HepG2 (cell line): ENCODE data around the gene CD101. TPM values are rescaled to one million over a fixed set of nuclear protein-coding genes. Genes with fewer than 3 reads are reported as not detected.

Experiments used
- CHCHD3 ChIP-seq: sonication (generic); formaldehyde crosslinking; IDR thresholded peaks from 2 replicates; pipeline ENCODE4 v1.8.0; 2022; ENCODE audit warnings: mild to moderate bottlenecking, missing genetic modification reagents, moderate library complexity
- DPF2 ChIP-seq: sonication (generic); formaldehyde crosslinking; IDR thresholded peaks from 2 replicates; pipeline ENCODE4 v1.4.0; 2020; ENCODE audit warnings: mild to moderate bottlenecking, low read depth, missing genetic modification reagents, borderline replicate concordance
- GPN1 ChIP-seq: sonication (generic); formaldehyde crosslinking; IDR thresholded peaks from 2 replicates; pipeline ENCODE4 v1.5.1; 2020; ENCODE audit warnings: missing genetic modification reagents, borderline replicate concordance
- HOXA3 ChIP-seq: sonication (generic); formaldehyde crosslinking; IDR thresholded peaks from 2 replicates; pipeline ENCODE4 v1.5.0; 2020; ENCODE audit warnings: missing genetic modification reagents
- KDM3A ChIP-seq: IDR thresholded peaks from 2 replicates; pipeline ENCODE4 v1.6.1; 2018; ENCODE audit warnings: low read depth, missing compliant biosample characterization
- KLF15 ChIP-seq: sonication (generic); formaldehyde crosslinking; IDR thresholded peaks from 2 replicates; pipeline ENCODE4 v1.8.1; 2023; ENCODE audit warnings: borderline replicate concordance, mild to moderate bottlenecking, inconsistent platforms, missing genetic modification reagents, mixed read lengths
- MIER2 ChIP-seq: IDR thresholded peaks from 2 replicates; pipeline ENCODE4 v1.6.1; 2016; ENCODE audit warnings: missing biosample characterization, missing genetic modification reagents
- MLLT10 ChIP-seq: sonication (generic); formaldehyde crosslinking; IDR thresholded peaks from 2 replicates; pipeline ENCODE4 v1.4.0; 2020; ENCODE audit warnings: missing genetic modification reagents
- MTF1 ChIP-seq: sonication (generic); formaldehyde crosslinking; IDR thresholded peaks from 2 replicates; pipeline ENCODE4 v1.5.0; 2020; ENCODE audit warnings: missing genetic modification reagents
- RCOR2 ChIP-seq: IDR thresholded peaks from 2 replicates; pipeline ENCODE4 v1.6.1; 2016; ENCODE audit warnings: missing biosample characterization, missing genetic modification reagents
- WIZ ChIP-seq: sonication (generic); formaldehyde crosslinking; IDR thresholded peaks from 2 replicates; pipeline ENCODE4 v1.5.1; 2020; ENCODE audit warnings: mild to moderate bottlenecking, missing genetic modification reagents
- XRCC5 ChIP-seq: fragments of 200-400 bp; formaldehyde crosslinking; optimal IDR thresholded peaks from 2 replicates; pipeline ENCODE3; 2017; ENCODE audit warnings: mild to moderate bottlenecking, low read length
- ZNF10 ChIP-seq: sonication (generic); formaldehyde crosslinking; IDR thresholded peaks from 2 replicates; pipeline ENCODE4 v1.4.0; 2020; ENCODE audit warnings: mild to moderate bottlenecking, low read depth, missing genetic modification reagents, borderline replicate concordance
- ZNF12 ChIP-seq: sonication (generic); formaldehyde crosslinking; IDR thresholded peaks from 2 replicates; pipeline ENCODE4 v1.5.0; 2020; ENCODE audit warnings: missing genetic modification reagents
- ZNF552 ChIP-seq: sonication (generic); formaldehyde crosslinking; IDR thresholded peaks from 2 replicates; pipeline ENCODE4 v1.9.0; 2022; ENCODE audit warnings: missing genetic modification reagents, mild to moderate bottlenecking, borderline replicate concordance
- polyA plus RNA-seq, 8 experiments: library from polyadenylated mRNA; depleted of rRNA in 3 of 8; stranded (reverse) in 7 of 8; unstranded in 1 of 8; fragments of >200 nt; fragmentation: Illumina TruSeq in 4 of 8; extraction: Trizol in 4 of 8; gene quantifications; 2 replicates each; pipeline versions ENCODE4 v1.2.1 to v1.2.3, GENCODE V29; 2011 to 2016; ENCODE audit warnings: low read depth in 4 of 8, missing spikeins in 1 of 8, mixed read lengths in 1 of 8; ENCODE audit not compliant: insufficient read depth in 1 of 8
- total RNA-seq, 5 experiments: library from RNA; depleted of rRNA; stranded (reverse); fragments of >200 nt; fragmentation: Illumina TruSeq; extraction: Trizol; gene quantifications; 2 replicates each; pipeline ENCODE4 v1.2.3, GENCODE V29; 2016; ENCODE audit warnings: low read depth in 1 of 5
- TF ChIP-seq, protein P1 (sequence below): sonication (generic); formaldehyde crosslinking; IDR thresholded peaks from 2 replicates; pipeline ENCODE4 v1.4.0; 2020; ENCODE audit warnings: mild to moderate bottlenecking, missing genetic modification reagents
- TF ChIP-seq, protein P2 (sequence below): sonication (generic); formaldehyde crosslinking; IDR thresholded peaks from 2 replicates; pipeline ENCODE4 v1.8.1; 2023; ENCODE audit warnings: missing genetic modification reagents, mild to moderate bottlenecking, borderline replicate concordance
- TF ChIP-seq, protein P3 (sequence below): sonication (generic); formaldehyde crosslinking; IDR thresholded peaks from 2 replicates; pipeline ENCODE4 v1.5.0; 2020; ENCODE audit warnings: mild to moderate bottlenecking, missing genetic modification reagents, borderline replicate concordance
- TF ChIP-seq, protein P4 (sequence below): sonication (generic); formaldehyde crosslinking; IDR thresholded peaks from 2 replicates; pipeline ENCODE4 v1.8.0; 2022; ENCODE audit warnings: mild to moderate bottlenecking, missing genetic modification reagents, borderline replicate concordance
- TF ChIP-seq, protein P5 (sequence below): sonication (generic); formaldehyde crosslinking; IDR thresholded peaks from 2 replicates; pipeline ENCODE4 v1.5.0; 2020; ENCODE audit warnings: missing genetic modification reagents, mild to moderate bottlenecking, borderline replicate concordance

Gene CD101
- total and polyA plus RNA-seq, 2 of the 13 experiments (the other 11 are each of a cell fraction or from before 2014, with no cell fraction given), result 0.05 to 0.09 TPM

DNA sequence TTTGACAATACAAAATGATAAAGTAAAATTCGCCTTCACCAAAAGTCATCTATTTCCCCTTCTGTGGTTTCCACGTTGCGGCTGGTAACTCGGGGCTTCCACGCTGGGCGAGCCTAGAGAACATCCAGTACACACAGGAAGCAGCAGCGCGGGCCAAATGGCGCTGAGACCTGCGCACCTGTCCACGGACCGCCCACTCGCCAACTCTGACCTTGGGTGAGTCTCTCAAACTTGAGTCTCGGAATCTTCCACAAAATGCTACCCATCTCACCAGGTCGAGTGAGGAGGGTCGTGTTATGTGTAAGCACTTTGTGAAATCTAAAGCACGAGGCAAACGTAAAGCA, 57.7 kb downstream of the CD101 start (continued):
- TF ChIP-seq, protein P1, sequence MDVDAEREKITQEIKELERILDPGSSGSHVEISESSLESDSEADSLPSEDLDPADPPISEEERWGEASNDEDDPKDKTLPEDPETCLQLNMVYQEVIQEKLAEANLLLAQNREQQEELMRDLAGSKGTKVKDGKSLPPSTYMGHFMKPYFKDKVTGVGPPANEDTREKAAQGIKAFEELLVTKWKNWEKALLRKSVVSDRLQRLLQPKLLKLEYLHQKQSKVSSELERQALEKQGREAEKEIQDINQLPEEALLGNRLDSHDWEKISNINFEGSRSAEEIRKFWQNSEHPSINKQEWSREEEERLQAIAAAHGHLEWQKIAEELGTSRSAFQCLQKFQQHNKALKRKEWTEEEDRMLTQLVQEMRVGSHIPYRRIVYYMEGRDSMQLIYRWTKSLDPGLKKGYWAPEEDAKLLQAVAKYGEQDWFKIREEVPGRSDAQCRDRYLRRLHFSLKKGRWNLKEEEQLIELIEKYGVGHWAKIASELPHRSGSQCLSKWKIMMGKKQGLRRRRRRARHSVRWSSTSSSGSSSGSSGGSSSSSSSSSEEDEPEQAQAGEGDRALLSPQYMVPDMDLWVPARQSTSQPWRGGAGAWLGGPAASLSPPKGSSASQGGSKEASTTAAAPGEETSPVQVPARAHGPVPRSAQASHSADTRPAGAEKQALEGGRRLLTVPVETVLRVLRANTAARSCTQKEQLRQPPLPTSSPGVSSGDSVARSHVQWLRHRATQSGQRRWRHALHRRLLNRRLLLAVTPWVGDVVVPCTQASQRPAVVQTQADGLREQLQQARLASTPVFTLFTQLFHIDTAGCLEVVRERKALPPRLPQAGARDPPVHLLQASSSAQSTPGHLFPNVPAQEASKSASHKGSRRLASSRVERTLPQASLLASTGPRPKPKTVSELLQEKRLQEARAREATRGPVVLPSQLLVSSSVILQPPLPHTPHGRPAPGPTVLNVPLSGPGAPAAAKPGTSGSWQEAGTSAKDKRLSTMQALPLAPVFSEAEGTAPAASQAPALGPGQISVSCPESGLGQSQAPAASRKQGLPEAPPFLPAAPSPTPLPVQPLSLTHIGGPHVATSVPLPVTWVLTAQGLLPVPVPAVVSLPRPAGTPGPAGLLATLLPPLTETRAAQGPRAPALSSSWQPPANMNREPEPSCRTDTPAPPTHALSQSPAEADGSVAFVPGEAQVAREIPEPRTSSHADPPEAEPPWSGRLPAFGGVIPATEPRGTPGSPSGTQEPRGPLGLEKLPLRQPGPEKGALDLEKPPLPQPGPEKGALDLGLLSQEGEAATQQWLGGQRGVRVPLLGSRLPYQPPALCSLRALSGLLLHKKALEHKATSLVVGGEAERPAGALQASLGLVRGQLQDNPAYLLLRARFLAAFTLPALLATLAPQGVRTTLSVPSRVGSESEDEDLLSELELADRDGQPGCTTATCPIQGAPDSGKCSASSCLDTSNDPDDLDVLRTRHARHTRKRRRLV, result no peak
- TF ChIP-seq MTF1 (CRISPR knock-in tag) (no peak), KDM3A (CRISPR knock-in tag) (no peak), XRCC5 (no peak), HOXA3 (CRISPR knock-in tag) (peak; percentile 31; the same call in 1 of the 2 replicates), GPN1 (CRISPR knock-in tag) (no peak), WIZ (CRISPR knock-in tag) (no peak), ZNF12 (no peak), RCOR2 (no peak), DPF2 (no peak), ZNF552 (no peak), CHCHD3 (CRISPR knock-in tag) (no peak), MLLT10 (CRISPR knock-in tag) (no peak), ZNF10 (CRISPR knock-in tag) (no peak), MIER2 (CRISPR knock-in tag) (no peak), KLF15 (CRISPR knock-in tag) (no peak)
- TF ChIP-seq, protein P2, sequence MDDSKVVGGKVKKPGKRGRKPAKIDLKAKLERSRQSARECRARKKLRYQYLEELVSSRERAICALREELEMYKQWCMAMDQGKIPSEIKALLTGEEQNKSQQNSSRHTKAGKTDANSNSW (CRISPR knock-in tag), result no peak
- TF ChIP-seq, protein P3, sequence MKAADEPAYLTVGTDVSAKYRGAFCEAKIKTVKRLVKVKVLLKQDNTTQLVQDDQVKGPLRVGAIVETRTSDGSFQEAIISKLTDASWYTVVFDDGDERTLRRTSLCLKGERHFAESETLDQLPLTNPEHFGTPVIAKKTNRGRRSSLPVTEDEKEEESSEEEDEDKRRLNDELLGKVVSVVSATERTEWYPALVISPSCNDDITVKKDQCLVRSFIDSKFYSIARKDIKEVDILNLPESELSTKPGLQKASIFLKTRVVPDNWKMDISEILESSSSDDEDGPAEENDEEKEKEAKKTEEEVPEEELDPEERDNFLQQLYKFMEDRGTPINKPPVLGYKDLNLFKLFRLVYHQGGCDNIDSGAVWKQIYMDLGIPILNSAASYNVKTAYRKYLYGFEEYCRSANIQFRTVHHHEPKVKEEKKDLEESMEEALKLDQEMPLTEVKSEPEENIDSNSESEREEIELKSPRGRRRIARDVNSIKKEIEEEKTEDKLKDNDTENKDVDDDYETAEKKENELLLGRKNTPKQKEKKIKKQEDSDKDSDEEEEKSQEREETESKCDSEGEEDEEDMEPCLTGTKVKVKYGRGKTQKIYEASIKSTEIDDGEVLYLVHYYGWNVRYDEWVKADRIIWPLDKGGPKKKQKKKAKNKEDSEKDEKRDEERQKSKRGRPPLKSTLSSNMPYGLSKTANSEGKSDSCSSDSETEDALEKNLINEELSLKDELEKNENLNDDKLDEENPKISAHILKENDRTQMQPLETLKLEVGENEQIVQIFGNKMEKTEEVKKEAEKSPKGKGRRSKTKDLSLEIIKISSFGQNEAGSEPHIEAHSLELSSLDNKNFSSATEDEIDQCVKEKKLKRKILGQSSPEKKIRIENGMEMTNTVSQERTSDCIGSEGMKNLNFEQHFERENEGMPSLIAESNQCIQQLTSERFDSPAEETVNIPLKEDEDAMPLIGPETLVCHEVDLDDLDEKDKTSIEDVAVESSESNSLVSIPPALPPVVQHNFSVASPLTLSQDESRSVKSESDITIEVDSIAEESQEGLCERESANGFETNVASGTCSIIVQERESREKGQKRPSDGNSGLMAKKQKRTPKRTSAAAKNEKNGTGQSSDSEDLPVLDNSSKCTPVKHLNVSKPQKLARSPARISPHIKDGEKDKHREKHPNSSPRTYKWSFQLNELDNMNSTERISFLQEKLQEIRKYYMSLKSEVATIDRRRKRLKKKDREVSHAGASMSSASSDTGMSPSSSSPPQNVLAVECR, result no peak
- TF ChIP-seq, protein P4, sequence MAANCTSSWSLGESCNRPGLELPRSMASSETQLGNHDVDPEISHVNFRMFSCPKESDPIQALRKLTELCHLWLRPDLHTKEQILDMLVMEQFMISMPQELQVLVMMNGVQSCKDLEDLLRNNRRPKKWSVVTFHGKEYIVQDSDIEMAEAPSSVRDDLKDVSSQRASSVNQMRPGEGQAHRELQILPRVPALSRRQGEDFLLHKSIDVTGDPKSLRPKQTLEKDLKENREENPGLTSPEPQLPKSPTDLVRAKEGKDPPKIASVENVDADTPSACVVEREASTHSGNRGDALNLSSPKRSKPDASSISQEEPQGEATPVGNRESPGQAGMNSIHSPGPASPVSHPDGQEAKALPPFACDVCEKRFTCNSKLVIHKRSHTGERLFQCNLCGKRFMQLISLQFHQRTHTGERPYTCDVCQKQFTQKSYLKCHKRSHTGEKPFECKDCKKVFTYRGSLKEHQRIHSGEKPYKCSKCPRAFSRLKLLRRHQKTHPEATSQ (CRISPR knock-in tag), result no peak
- TF ChIP-seq, protein P5, sequence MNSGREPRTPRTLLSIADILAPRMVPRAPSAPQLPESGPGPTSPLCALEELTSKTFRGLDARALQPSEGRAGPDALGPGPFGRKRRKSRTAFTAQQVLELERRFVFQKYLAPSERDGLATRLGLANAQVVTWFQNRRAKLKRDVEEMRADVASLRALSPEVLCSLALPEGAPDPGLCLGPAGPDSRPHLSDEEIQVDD (CRISPR knock-in tag), result no peak
